Measurements from ENCODE around the gene KIRREL1.

KIRREL1 gene

GRCh38 chr1:158037008-158037865 is 43.8 kb downstream of the KIRREL1 start:
- no peak for DNase-seq

GRCh38 chr1:158037866-158038359 is 44.5 kb downstream of the KIRREL1 start:
- DNase-seq = no peak

- DNase-seq = no peak
These were observed 45.3 kb downstream of the KIRREL1 start for GRCh38 chr1:158038793-158039192.

DNA sequence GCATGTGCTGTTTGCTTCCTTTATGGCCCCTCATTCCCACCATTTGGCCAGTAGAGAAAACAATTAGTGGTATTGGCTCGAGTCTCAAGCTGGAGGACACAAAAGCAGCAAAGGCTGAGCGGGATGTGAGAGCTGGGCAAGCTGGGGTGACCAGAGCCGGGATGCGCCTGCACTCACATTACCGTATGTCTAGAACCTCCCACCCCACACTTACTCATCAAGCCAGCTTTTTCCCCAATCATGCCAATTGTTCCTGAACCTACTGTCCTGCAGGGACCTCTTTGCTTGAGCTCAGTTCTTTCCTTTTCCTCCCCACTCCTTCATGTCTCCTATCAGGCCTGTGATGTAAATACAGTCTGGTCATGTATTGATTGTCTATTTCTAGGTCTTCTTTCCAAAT is 45.9 kb downstream of the KIRREL1 start:
- DNase-seq = no peak

GRCh38 chr1:158040323-158040722 is 46.9 kb downstream of the KIRREL1 start:
- no peak for DNase-seq

- no peak for DNase-seq
These were observed 49.8 kb downstream of the KIRREL1 start for GRCh38 chr1:158043232-158043631.

DNA sequence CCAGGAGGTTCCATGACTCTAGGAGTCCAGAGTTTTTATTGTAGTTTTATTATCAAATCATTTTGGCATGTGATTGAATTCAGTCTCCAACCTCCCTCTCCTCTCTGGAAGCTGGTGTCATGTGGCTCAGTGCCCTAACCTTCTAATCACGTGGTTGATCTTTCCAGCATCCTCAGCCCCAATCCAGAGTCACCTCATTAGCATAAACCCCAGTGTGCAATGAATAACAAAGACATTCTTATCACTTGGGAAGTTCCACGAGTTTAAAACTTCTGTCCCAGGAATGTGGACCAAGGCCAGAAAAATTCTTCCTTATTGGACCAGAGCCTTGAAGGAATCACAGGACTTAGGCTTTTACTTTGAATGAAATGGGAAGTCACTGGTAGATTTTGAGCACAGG is 52.2 kb downstream of the KIRREL1 start:
- no peak for DNase-seq

DNA sequence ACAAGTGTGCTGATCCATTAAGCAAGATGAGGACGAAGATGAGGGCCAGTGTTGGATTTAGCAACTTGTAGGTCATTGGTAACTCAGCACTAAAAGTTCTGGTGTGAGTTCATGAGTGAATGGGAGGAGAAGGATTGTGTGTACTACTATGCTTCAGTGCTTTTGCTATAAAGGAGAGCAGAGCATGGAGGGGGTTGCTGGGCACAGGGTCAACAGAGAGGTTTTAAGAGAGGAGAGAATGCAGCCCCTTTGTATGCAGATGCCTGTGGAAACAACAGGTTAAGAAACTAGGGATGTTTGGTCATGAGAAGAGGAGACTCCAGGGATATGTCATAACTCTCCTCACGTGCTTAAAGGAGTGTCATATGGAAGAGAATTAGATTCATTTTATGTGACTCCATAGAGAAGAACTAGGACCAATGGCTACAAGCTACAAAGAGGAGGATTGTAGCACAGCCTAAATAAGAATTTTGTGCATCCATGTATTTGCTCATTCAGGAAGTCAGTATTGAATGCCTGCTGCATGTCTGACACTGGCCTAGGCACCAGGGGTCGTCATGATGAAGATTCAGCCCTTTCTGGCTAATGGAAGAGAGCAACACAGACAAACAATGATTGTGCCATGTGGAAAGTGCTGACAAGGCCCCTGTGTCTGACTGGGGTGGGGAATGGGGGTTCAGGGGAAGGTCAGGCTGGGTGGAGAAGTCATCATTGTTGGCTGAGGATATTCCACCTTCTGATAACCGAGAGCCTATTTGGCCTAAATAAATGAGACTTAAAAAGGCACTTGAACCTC is 53.5 kb downstream of the KIRREL1 start:
- no peak for DNase-seq

DNA sequence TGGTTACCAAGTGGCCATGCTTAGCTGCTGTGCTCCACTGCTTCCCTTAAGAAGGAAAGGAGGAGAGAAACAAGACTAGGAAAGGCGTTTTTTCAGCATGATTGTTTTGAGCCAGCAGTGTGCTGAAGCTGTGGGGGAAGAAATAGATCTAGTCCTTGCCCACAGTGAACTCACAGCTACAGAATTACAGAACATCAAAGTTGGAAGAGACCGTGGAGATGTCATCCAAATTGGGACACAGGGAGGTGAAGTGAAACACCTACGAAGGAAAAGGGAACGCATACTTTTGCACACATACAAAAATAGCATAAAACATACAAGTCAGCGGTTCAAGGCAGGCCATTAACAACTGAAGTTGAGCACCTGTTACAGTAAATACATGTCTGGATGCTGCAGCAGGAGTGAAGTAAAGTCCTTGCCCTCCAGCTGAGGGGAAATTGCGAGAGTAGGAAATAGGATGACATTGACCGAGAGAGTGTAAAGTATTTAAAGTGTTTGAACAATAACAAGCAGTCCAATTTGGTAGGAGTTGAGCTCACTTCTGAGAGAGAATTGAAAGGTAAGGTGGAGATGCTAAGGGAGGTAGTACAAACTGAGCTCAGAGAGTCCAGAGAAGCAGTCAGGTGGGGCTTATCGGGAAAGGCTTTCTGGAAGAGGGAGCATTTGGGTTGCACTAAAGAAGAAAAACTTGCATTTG is 55.1 kb downstream of the KIRREL1 start:
- DNase-seq = no peak

- no peak for DNase-seq
These were observed 56.4 kb downstream of the KIRREL1 start for GRCh38 chr1:158049853-158050252.

- no peak for DNase-seq
These were observed 59.8 kb downstream of the KIRREL1 start for GRCh38 chr1:158053276-158053675.

DNA sequence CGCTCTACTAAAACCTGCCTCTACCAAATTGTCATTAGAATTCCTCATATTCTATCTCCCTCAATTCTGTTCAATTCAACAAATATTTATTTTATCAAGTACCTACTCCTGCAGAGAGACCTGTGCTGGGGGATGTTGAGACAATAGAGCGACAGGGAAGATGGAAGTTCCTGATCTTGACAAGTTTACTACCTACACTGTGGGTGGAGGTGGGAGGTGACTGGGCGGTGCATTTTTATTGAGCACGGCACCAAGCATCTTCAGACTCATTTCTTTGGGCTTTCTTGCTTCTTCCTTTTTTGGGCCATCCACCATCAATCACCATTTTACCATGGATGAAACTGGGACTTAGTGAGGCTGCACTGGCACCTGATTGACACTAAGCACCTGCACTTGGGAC is 61.3 kb downstream of the KIRREL1 start:
- DNase-seq = no peak

GRCh38 chr1:158055854-158056253 is 62.4 kb downstream of the KIRREL1 start:
- DNase-seq = no peak

DNA sequence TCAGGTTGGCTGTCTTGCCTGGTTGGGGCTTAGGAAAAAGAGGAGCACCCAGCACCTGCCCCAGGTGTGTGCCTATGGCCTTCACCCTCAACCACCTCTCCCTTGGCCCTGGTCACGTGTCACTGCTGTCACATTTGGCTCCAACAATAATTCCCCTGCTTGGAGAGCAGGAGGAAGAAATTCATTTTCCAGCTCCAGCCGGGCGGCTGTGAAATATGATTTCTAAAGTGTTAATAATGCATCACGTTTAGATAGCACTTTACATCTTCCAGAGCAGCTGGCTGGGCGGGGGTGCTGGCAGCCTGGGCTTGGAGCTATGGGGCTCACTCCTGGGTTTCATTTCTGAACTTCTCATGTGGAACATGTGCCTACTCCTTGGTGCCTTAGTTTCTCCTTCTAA is 63.1 kb downstream of the KIRREL1 start:
- no peak for DNase-seq

- no peak for DNase-seq
These were observed 65.0 kb downstream of the KIRREL1 start for GRCh38 chr1:158058237-158058985.

GRCh38 chr1:158059984-158060383 is 66.5 kb downstream of the KIRREL1 start:
- no peak for DNase-seq

- no peak for DNase-seq
These were observed 68.7 kb downstream of the KIRREL1 start for GRCh38 chr1:158062174-158062573.

DNA sequence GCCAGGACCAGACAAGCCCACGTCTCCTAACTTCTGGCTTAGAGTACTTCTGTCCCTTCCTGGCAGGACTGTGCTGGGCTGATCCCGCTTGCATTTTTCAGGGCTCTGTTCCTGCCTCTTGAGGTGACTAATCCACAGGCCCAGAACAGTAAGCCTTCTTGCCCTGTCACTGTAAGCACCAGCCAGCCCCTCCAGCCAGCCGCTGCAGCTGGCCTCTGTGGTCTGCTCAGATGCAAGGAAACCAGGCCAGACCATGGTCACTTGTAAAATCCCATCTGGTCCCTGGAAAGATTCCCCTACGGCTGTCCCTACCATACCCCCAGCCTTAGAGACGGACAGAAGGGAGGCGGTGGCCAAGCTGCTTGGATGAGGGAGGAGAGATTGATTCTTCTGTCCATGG is 74.2 kb downstream of the KIRREL1 start:
- no peak for DNase-seq

GRCh38 chr1:158068918-158069317 is 75.5 kb downstream of the KIRREL1 start:
- DNase-seq = no peak

DNA sequence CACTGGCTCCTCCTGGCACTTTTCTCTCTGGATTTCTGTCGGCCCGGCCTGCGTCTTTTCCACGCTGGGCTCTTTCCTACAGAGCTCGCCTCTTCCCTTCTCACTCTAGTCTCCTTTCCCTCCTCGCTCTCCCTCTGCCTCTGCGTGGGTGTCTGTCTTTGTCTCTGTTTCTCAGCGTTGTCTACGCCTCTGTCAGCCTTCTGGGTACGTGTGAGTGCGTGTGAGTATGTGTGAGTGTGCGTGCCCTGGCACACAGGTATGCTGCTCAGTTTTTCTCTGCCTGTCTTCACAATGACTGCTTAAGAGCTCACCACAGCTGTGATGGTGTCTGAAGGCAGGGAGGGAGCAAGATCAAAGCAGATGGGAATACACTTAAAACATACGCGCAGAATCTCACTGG is 77.7 kb downstream of the KIRREL1 start:
- no peak for DNase-seq

DNA sequence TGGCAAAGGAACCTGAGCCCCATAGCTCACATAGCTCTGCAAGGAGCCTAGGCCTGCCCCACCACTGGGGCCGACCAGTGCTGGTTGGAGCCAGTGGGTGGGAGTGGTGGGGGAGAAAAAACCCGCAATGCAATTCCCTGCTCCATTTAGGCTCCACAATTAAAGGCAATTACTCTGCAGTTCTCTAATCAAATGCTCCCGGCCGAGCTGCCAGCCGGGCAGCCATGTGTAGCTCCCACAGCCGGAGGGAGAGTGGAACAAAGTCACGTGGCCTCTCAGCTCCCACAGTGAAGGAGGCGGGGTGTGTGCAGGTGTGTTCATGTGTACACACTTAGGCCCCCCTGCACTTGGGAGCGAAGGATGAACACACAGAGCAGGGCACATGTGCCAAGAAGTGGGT is 81.6 kb downstream of the KIRREL1 start:
- DNase-seq = no peak

DNA sequence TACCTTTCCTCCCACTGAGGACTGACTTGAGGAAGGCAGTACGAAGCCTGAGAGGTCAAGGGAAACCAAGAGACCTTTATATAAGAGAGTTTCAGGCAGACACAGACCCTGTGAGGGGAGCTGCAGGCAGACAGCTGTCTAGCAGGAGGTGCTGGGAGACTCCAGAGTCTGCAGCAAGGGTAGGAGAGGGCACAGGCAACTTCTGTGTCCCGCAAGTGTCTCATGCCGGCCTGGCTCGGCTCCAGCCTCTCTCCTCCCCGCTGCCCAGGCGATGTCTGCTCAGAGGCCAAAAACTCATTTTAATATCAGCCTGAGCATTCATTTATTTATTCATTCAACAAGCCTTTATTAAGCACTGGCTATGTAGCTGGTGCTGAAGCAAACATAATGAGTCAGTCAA is 83.0 kb downstream of the KIRREL1 start:
- DNase-seq = no peak
